Immature natural killer cell (primary cell): ENCODE data around the gene FARP1. TPM values are rescaled to one million over a fixed set of nuclear protein-coding genes. Genes with fewer than 3 reads are reported as not detected.
"Not testable (repeated sequence)": the region's sequence is repeated elsewhere in the genome, so short reads cannot be mapped to it uniquely, and the experiment has no call there.

ENCODE experiments used
- DNase-seq, 3 donors: peaks; one replicate each; pipeline ENCODE4 v3.0.0; 2022; ENCODE audit warnings: mixed read lengths in 1 of 3
- H3K27ac Mint-ChIP-seq, 6 donors: one replicate each; pipeline ENCODE4 v1.8.0; 2020; ENCODE audit warnings: mixed read lengths in 6 of 6, mild to moderate bottlenecking in 5 of 6, inconsistent platforms in 4 of 6, moderate library complexity in 3 of 6
- H3K27me3 Mint-ChIP-seq, 3 donors: one replicate each; pipeline ENCODE4 v1.8.0; 2020 to 2021; ENCODE audit warnings: low read depth in 3 of 3, mild to moderate bottlenecking in 3 of 3, mixed read lengths in 3 of 3, moderate library complexity in 3 of 3, inconsistent platforms in 1 of 3
- H3K36me3 Mint-ChIP-seq, 3 donors: one replicate each; pipeline ENCODE4 v1.8.0; 2020; ENCODE audit warnings: mixed read lengths in 3 of 3, inconsistent platforms in 2 of 3, mild to moderate bottlenecking in 2 of 3
- H3K4me1 Mint-ChIP-seq, 2 donors: one replicate each; pipeline ENCODE4 v1.8.0; 2020; ENCODE audit warnings: inconsistent platforms in 2 of 2, mild to moderate bottlenecking in 2 of 2, mixed read lengths in 2 of 2, moderate library complexity in 1 of 2
- H3K4me3 Mint-ChIP-seq, 5 donors: one replicate each; pipeline ENCODE4 v1.8.0; 2020; ENCODE audit warnings: mild to moderate bottlenecking in 5 of 5, mixed read lengths in 5 of 5, inconsistent platforms in 3 of 5, moderate library complexity in 3 of 5
- H3K9me3 Mint-ChIP-seq, 6 donors: one replicate each; pipeline ENCODE4 v1.8.0; 2020; ENCODE audit warnings: mild to moderate bottlenecking in 6 of 6, mixed read lengths in 6 of 6, inconsistent platforms in 4 of 6, moderate library complexity in 3 of 6
- polyA plus RNA-seq, 3 donors: library from polyadenylated mRNA; unstranded; fragments of 300-500 nt; fragmentation: Illumina TruSeq; gene quantifications; one replicate each; pipeline ENCODE4 v1.2.3, GENCODE V29; 2021

The FARP1 gene
- polyA plus RNA-seq, 3 donors from 2014 or later, result 0.09 to 0.72 (median 0.22) TPM

- Mint-ChIP-seq H3K27me3 (peaks cover 2 to 7% (median 3%) of the 10 kb centered on the region in 3 donors), H3K4me1 (no peaks in the 10 kb centered on the region), H3K9me3 (peaks cover 0 to 2% (median 0%) of the 10 kb centered on the region in 6 donors), H3K4me3 (no peak overlapping the region), H3K36me3 (no peaks in the 10 kb centered on the region), H3K27ac (no peak overlapping the region)
- no peak for DNase-seq
Measured at GRCh38 chr13:98264877-98265276, 122.0 kb downstream of the FARP1 start.

GRCh38 chr13:98265692-98266551, 123.0 kb downstream of the FARP1 start:
- Mint-ChIP-seq H3K36me3 (no peaks in the 10 kb centered on the region), H3K4me1 (no peaks in the 10 kb centered on the region), H3K27ac (no peak overlapping the region), H3K9me3 (peaks cover 0 to 2% (median 0%) of the 10 kb centered on the region in 6 donors), H3K27me3 (peaks cover under 1 to 4% (median 2%) of the 10 kb centered on the region in 3 donors), H3K4me3 (no peak overlapping the region)
- no peak for DNase-seq

GRCh38 chr13:98267080-98267912, 124.4 kb downstream of the FARP1 start:
- Mint-ChIP-seq H3K4me1 (no peaks in the 10 kb centered on the region), H3K4me3 (no peak overlapping the region), H3K9me3 (peaks cover 0 to 2% (median 0%) of the 10 kb centered on the region in 6 donors), H3K27me3 (peaks cover 0 to 4% (median 2%) of the 10 kb centered on the region in 3 donors), H3K36me3 (no peaks in the 10 kb centered on the region), H3K27ac (no peak overlapping the region)
- no peak for DNase-seq

DNA sequence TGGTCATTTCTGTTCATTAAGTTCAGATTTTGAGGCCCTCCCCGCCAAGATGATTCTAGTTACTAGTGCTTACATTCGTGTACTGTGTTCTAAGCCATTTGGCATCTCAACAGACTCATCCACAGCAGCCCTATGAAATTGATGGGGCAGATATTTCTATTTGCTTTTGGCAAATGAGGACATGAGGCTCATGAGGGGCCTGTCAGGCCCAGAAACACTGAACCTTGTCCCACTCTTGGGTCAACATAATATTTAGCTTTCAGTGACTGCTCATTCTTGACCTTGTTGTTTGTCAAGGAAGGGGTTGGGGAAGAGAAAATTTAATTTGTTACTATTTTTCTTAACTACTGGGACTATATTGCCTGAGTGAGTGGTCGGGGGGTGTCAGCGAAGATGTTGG, 126.5 kb downstream of the FARP1 start:
- no peak for DNase-seq
- Mint-ChIP-seq H3K27ac (no peak overlapping the region), H3K4me3 (no peak overlapping the region), H3K4me1 (no peaks in the 10 kb centered on the region), H3K36me3 (no peaks in the 10 kb centered on the region), H3K27me3 (peaks cover 0 to 2% (median 0%) of the 10 kb centered on the region in 3 donors), H3K9me3 (peaks cover 0 to under 1% (median 0%) of the 10 kb centered on the region in 6 donors)

- H3K36me3 Mint-ChIP-seq, result no peaks in the 10 kb centered on the region
- no peaks in the 10 kb centered on the region for H3K9me3 Mint-ChIP-seq
- peaks cover 0 to 2% (median 2%) of the 10 kb centered on the region in 3 donors for H3K27me3 Mint-ChIP-seq
- no peak overlapping the region for H3K4me3 Mint-ChIP-seq
- H3K4me1 Mint-ChIP-seq, result no peaks in the 10 kb centered on the region
- no peak overlapping the region for H3K27ac Mint-ChIP-seq
- no peak for DNase-seq
Measured at GRCh38 chr13:98270819-98271218, 127.9 kb downstream of the FARP1 start.

- not testable (repeated sequence) for H3K9me3 Mint-ChIP-seq
Measured at GRCh38 chr13:98271646-98272045, 128.8 kb downstream of the FARP1 start.

GRCh38 chr13:98272549-98272948, 129.7 kb downstream of the FARP1 start:
- H3K27me3 Mint-ChIP-seq, result peaks cover 0 to 2% (median 0%) of the 10 kb centered on the region in 3 donors
- H3K9me3 Mint-ChIP-seq, result no peaks in the 10 kb centered on the region
- no peaks in the 10 kb centered on the region for H3K4me1 Mint-ChIP-seq
- H3K4me3 Mint-ChIP-seq, result no peak overlapping the region
- no peak for DNase-seq
- H3K27ac Mint-ChIP-seq, result no peak overlapping the region
- H3K36me3 Mint-ChIP-seq, result no peaks in the 10 kb centered on the region

More at GRCh38 chr13:98271646-98272045, 128.8 kb downstream of the FARP1 start:
- DNase-seq, H3K36me3 Mint-ChIP-seq, H3K4me3 Mint-ChIP-seq, H3K4me1 Mint-ChIP-seq, H3K27ac Mint-ChIP-seq, H3K27me3 Mint-ChIP-seq: not testable (repeated sequence)

GRCh38 chr13:98273067-98273823, 130.4 kb downstream of the FARP1 start:
- Mint-ChIP-seq H3K27ac (no peak overlapping the region), H3K36me3 (no peaks in the 10 kb centered on the region), H3K4me1 (no peaks in the 10 kb centered on the region), H3K9me3 (peaks cover 0 to 2% (median 0%) of the 10 kb centered on the region in 6 donors), H3K4me3 (no peak overlapping the region), H3K27me3 (peaks cover 0 to 2% (median 0%) of the 10 kb centered on the region in 3 donors)
- no peak for DNase-seq

GRCh38 chr13:98273824-98274742, 131.2 kb downstream of the FARP1 start:
- peaks cover 0 to 2% (median 0%) of the 10 kb centered on the region in 3 donors for H3K27me3 Mint-ChIP-seq
- no peaks in the 10 kb centered on the region for H3K4me1 Mint-ChIP-seq
- H3K36me3 Mint-ChIP-seq, result no peaks in the 10 kb centered on the region
- peaks cover 0 to 2% (median 0%) of the 10 kb centered on the region in 6 donors for H3K9me3 Mint-ChIP-seq
- no peak overlapping the region for H3K27ac Mint-ChIP-seq
- DNase-seq, result no peak
- H3K4me3 Mint-ChIP-seq, result no peak overlapping the region

DNA sequence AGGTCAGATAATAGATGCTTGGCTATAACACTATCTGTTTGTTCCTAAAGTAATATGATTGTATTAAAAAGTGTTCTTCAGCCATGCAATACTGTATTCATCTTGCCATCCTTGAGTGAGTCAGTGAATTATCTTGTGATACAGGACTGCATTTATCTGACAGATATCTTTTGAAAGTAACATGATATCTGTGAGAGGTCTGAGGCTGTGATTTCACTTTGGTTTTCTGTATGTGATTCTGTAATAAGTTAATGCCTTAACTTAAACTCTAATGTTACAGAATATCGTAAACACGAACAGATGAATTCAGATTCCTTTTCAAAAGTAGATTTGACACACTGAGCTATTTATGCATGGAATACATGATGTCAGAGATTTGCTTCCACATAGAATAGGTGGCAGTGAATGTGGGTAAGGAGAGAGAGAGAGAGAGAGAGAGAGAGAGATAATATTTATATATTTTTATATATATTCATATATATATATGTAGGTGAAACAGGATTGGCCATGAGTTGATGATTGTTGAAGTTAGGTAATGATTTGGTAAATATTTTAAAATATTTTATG, 132.1 kb downstream of the FARP1 start:
- DNase-seq, result no peak
- Mint-ChIP-seq H3K27me3 (peaks cover 0 to 2% (median 0%) of the 10 kb centered on the region in 3 donors), H3K4me1 (no peaks in the 10 kb centered on the region), H3K27ac (no peak overlapping the region), H3K4me3 (no peak overlapping the region), H3K36me3 (no peaks in the 10 kb centered on the region), H3K9me3 (peaks cover 0 to 2% (median 0%) of the 10 kb centered on the region in 6 donors)

- peaks cover 0 to 1% of the 10 kb centered on the region in 2 donors for H3K4me1 Mint-ChIP-seq
- peaks cover 0 to 2% (median 0%) of the 10 kb centered on the region in 3 donors for H3K27me3 Mint-ChIP-seq
- no peak overlapping the region for H3K4me3 Mint-ChIP-seq
- no peak for DNase-seq
- no peaks in the 10 kb centered on the region for H3K36me3 Mint-ChIP-seq
- no peak overlapping the region for H3K27ac Mint-ChIP-seq
- H3K9me3 Mint-ChIP-seq, result peaks cover 0 to 2% (median 0%) of the 10 kb centered on the region in 6 donors
Measured at GRCh38 chr13:98275681-98276171, 132.8 kb downstream of the FARP1 start.

- H3K27ac Mint-ChIP-seq, result no peak overlapping the region
- no peaks in the 10 kb centered on the region for H3K36me3 Mint-ChIP-seq
- H3K4me1 Mint-ChIP-seq, result peaks cover 0 to 1% of the 10 kb centered on the region in 2 donors
- peaks cover 0 to 2% (median 0%) of the 10 kb centered on the region in 6 donors for H3K9me3 Mint-ChIP-seq
- H3K4me3 Mint-ChIP-seq, result no peak overlapping the region
- H3K27me3 Mint-ChIP-seq, result peaks cover 0 to 2% (median 2%) of the 10 kb centered on the region in 3 donors
- DNase-seq, result no peak
Measured at GRCh38 chr13:98276486-98276885, 133.6 kb downstream of the FARP1 start.
